ENCODE measurements around the gene MARCHF2.

MARCHF2 gene

GRCh38 chr19:8453616-8454015, 40.5 kb downstream of the MARCHF2 start:
- no peak for DNase-seq (ENCODE audit: low read depth)

- no peak for DNase-seq (ENCODE audit: low read depth)
These were observed 41.1 kb downstream of the MARCHF2 start for GRCh38 chr19:8454218-8454617.

- no peak for DNase-seq (ENCODE audit: low read depth)
These were observed 41.9 kb downstream of the MARCHF2 start for GRCh38 chr19:8455018-8455417.

- DNase-seq (ENCODE audit: low read depth) = no peak
These were observed 43.0 kb downstream of the MARCHF2 start for GRCh38 chr19:8456064-8456463.

- DNase-seq (ENCODE audit: low read depth) = no peak
These were observed 44.1 kb downstream of the MARCHF2 start for GRCh38 chr19:8457209-8457608.

- no peak for DNase-seq (ENCODE audit: low read depth)
These were observed 44.7 kb downstream of the MARCHF2 start for GRCh38 chr19:8457827-8458226.

- no peak for DNase-seq (ENCODE audit: low read depth)
These were observed 45.3 kb downstream of the MARCHF2 start for GRCh38 chr19:8458380-8458779.

GRCh38 chr19:8459095-8459494, 46.0 kb downstream of the MARCHF2 start:
- no peak for DNase-seq (ENCODE audit: low read depth)

GRCh38 chr19:8459520-8460270, 46.6 kb downstream of the MARCHF2 start:
- no peak for DNase-seq (ENCODE audit: low read depth)

- no peak for DNase-seq (ENCODE audit: low read depth)
These were observed 47.6 kb downstream of the MARCHF2 start for GRCh38 chr19:8460516-8461298.

- DNase-seq (ENCODE audit: low read depth) = no peak
These were observed 48.3 kb downstream of the MARCHF2 start for GRCh38 chr19:8461376-8461775.

GRCh38 chr19:8461891-8462290, 48.8 kb downstream of the MARCHF2 start:
- DNase-seq (ENCODE audit: low read depth) = no peak

- DNase-seq (ENCODE audit: low read depth) = no peak
These were observed 49.5 kb downstream of the MARCHF2 start for GRCh38 chr19:8462571-8462970.

- no peak for DNase-seq (ENCODE audit: low read depth)
These were observed 50.3 kb downstream of the MARCHF2 start for GRCh38 chr19:8463365-8463764.

- no peak for DNase-seq (ENCODE audit: low read depth)
These were observed 52.9 kb downstream of the MARCHF2 start for GRCh38 chr19:8466018-8466417.

GRCh38 chr19:8468124-8468523, 55.0 kb downstream of the MARCHF2 start:
- DNase-seq (ENCODE audit: low read depth) = no peak

GRCh38 chr19:8468761-8469373, 55.8 kb downstream of the MARCHF2 start:
- no peak for DNase-seq (ENCODE audit: low read depth)

GRCh38 chr19:8469613-8470368, 56.7 kb downstream of the MARCHF2 start:
- no peak for DNase-seq (ENCODE audit: low read depth)

- DNase-seq (ENCODE audit: low read depth) = no peak
These were observed 60.8 kb downstream of the MARCHF2 start for GRCh38 chr19:8473648-8474476.

- no peak for DNase-seq (ENCODE audit: low read depth)
These were observed 61.9 kb downstream of the MARCHF2 start for GRCh38 chr19:8475005-8475404.

- no peak for DNase-seq (ENCODE audit: low read depth)
These were observed 63.4 kb downstream of the MARCHF2 start for GRCh38 chr19:8476524-8476923.
